Stimulated activated CD8-positive, alpha-beta memory T cell treated with anti-CD3 and anti-CD28 coated beads, Interleukin-12 subunit alpha, Interleukin-12 subunit beta, amount 100 ng/mL, for 24 hours (primary cell): ENCODE results near the gene ZNF444.
A peak's percentile ranks its signal among the peaks of the same experiment; 100 is the strongest.

Experiments used
- DNase-seq: peaks from one replicate; pipeline ENCODE4 v3.0.0-alpha.2; 2020; ENCODE audit errors: extremely low read depth

Gene ZNF444

DNA sequence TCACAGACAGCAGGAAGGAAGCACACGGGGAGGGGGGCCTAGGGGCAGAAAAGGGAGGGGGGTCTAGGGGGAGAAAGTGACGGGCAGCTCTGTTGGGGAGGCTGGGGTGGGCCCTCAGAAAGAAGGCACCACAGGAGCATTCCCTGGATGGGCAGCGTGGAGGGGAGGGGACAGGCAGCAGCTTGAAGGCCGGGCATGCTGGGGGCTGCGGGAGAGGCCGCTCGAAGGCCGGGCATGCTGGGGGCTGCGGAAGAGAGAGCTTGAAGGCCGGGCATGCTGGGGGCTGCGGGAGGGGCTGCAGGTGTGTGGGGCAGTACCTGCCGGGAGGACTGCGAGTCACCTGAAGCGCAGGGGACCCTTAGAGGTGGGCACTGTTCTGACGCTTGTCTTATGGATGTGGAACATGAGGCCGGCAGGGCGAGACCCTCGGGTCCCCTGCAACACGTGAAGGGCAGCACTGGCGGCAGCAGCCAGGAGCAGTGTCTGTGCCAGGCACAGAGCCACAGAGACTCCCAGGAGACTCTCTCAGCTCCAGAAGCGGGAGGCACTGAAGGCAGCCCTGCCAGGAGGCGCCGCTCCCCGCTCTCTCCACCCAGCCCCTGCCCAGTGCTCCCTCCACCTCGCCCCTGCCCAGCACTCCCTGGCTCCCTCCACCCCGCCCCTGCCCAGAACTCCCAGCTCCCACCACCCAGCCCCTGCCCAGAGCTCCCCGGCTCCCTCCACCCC lies 33.3 kb upstream of the ZNF444 start:
- DNase-seq = no peak

DNA sequence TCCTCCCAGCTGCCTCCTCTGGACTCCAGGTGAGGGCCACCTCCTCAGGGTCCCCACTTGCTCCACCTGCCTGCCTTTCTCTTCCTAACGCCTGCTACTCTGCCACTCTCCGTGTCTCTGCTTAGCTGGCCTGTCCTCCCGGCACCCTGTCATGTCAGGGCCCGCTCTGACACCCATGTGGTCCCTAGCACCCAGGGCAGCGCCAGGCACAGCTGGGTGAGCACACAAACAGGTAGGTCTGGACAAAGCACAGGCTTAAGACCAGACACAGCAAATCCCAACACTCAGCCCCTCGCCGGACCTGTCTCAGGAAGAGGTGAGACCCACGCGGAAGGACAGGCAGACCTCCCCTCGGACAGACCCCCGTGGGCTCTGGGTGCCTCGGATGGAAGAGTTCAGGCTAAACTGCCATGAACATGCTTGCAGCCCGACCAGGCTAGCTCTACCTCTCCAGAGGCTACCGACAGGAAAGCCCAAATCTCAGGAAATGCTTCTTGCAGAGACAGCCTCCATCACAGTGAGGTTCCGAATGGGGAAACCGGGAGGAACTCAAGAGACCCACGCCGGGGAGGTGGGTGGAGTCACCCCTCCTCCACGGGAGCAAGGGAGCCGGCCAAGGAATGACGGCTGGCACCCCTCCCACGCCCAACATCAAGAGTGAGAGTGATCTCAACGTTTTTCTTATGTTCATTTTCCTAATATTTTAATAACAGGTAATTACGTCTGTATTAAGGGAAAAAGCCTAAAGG lies 32.5 kb upstream of the ZNF444 start:
- DNase-seq = no peak

DNA sequence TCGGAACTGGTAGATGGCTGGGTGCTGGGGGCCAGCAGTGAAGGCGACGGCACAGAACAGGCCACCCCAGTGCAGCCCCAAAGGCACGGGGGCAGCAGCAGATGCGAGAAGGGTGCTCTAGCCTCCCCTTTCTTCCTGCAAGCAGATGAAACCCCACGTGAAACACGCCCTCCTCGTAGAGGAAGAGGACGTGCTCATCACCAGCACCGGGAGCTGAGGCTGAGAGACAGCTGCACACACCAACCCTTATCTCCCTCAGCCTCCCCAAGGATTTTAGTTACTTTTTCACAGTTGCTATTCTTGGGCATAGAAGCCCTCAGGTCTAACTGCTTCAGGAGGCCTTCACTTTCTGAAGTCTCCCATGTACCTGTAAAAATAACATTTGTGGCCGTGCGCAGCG lies 31.9 kb upstream of the ZNF444 start:
- DNase-seq = no peak

DNA sequence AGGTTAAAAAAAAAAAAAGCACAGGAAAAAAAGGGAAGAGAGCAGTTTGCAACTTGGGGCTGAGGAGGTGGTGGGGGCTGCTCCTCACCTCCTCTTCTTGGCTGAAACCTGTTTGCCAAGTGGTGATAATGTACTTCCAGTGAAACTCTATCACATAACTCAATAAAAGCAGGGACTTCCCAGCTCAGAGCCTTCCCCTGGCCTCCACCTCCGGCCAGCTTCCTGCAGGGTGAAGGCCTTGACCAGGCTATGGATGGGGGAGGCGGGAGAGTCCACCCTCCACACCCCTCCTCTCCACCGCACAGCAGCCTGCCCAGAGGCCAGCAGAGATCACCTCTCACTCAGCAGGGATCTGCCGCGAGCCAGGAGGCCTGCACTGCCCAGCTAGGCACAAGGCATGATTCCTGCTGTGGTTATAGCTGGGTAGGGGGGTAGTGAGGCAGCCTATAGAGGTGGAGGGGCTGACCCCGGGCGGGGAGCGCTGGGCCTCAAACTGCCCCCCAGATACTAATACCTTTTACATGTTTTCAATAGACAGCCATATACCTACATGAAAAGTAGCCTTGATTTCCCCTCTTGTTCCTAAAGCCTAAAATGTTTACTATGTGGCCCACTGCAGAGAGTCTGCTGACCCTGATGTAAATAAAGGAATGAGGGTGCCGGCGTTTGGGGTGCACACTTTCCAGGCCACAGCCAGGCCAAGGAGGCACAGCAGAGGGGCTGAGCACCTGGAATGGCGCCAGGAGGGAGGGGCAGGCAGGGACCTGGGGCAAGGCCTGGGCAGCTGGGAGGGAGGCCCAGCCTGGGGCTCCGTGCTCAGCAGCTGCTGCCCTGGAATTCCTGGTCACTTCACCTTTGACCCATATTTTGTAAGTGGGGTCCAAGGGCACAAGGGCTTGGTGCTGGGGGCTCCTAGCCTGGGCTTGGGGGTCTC lies 30.3 kb upstream of the ZNF444 start:
- DNase-seq = no peak

DNA sequence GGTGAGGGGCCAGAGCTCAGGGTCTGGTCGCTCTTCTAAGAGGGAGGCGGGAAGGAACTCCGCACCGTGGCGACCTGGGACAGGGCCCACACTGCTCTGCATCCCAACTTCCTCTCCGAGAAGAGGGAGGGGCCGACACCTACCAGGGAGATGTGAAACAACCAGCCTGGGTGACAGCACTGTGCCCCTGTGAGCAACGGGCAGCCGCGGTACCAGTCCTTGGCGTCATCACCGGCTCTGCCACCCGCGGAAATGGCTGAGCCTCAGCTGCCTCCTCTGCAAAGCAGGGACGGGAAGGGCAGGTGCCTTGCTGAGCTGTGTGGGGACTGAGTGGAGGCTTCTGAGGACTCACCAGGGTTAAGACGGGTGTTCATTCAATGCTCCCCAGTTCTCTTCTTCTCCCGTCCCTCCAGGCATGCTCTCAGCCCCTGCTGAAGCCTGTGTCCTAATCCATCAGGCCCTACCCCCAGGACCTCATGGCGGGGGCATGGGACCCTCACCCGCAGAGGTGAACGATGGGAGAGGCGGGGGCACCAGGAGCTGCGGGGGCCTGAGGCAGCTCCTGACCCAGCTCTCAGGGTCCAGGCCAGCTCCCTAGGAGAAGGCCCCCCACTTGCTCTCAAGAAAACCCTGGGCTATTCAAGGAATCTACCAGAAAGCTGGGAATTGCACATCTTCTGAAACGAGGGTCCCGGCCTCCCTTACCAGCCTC lies 29.3 kb upstream of the ZNF444 start:
- DNase-seq = no peak

DNA sequence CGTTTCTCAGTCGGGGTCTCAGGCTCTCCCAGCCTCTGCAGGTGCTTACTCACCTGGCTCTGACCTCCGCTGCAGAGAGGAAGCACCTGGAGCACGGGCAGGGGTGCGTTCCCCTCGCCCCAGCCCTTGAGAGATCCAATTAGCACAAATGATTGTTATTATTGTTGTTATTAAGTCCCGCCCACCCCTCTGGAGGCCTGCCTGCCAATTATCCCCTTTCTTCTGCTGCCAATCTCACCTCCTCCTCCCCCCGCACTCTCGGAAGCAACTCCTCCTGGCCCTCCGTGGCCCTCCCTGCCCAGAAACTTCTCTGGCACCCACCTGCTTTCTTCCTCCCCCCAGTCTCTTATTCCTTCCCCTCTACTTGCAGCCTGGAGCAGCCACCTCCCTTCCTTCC lies 28.8 kb upstream of the ZNF444 start:
- DNase-seq = no peak

DNA sequence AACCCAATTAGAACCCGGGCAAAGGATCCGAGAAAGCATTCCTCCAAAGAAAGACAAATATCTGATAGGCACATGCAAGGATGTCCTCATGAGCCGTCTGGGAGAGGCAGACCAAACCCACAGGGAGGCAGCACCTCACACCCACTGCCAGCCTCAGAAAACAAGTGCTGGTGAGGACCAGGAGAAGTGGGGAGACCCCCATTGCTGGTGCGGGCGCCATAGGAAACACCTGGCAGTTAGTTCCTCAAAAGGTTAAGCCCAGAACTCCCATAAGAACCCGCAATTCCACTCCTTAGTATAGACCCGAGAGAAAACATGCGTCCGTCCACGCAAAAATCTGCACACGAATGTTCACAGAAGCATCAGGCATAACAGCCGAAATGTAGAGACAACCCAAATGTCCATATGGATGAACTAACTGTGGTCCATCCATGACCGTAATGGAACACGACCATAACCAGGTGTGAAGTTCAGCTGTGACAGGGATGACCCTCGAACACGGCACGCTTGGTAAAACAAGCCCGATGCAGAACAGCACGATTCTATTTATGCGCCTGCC lies 27.9 kb upstream of the ZNF444 start:
- DNase-seq = no peak

DNA sequence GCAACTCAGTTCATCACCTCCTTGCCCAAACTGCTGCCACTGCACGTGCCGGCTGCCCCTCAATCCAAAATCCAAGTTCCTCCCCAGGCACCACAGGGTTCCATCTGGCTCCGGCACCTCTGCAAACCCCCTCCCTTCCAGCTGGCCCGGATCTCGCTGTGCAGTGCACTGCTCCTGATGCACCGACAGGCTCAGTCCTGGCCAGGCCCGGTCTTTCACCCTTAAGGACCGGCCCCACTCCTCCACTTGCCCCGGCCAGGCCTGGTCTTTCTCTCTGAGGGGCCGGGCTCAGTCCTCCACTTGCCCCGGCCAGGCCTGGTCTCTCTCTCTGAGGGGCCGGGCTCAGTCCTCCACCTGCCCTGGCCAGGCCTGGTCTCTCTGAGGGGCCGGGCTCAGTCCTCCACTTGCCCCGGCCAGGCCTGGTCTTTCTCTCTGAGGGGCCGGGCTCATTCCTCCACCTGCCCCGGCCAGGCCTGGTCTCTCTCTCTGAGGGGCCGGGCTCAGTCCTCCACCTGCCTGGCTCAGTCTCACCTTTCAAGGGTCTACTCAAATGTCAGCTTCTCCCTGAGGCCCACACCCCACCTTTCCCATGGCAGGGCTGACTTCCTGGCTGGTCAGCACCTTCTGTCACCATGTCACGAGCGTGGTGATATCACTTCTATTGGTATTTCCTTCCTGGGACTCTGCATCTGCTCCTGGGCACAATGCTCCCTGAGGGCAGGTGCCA lies 26.9 kb upstream of the ZNF444 start:
- no peak for DNase-seq

DNA sequence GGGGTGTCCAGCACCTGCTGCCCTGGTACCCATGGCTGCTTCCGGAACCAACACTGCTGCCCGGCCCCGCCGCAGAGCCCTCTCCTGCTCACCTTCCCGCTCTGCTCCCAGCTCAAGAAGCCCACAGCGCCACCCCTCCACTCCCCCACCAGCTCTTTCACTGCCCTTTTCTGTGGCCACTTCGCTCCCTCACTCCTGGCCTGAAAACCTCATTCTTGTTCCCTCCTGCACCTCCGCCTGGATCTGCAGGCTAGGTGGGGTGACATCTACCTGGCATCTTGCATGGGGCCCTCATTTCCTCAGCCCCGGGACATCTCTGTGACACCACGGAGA lies 26.3 kb upstream of the ZNF444 start:
- DNase-seq = no peak

DNA sequence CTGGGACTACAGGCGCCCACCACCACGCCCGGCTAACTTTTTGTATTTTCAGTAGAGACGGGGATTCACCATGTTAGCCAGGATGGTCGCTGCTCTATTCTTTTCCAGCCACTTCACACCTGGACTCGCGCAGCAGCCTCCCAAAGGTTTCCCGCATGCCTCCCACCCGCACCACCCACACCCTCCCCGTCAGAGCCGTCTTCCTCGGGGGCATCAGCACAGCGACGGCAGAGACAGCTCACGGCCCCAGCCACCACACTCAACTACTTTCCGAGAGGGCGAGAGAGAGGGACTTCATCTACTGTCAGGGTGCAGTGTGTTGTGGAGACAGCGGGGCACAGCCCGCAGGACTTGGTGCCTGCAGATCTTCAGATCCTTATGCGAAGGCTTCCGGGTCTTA lies 25.6 kb upstream of the ZNF444 start:
- no peak for DNase-seq

DNA sequence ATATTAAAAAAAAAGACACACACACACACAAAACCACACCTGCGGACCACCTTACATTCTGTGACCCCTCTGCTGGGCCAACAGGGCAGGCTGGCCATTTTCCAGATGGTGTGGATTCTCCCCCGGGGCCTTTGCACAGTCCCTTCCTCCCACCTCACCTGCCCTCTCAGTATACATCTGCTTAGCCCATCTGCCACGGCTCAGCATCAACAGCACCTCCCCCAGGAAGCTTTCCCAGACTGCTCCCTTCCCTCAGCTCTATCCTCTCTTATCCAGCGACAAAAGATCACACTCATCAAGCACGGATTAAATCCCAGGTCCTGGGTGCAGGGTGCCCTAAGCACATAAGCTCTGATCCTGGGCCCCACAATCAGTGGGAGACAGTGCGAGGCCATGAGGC lies 24.5 kb upstream of the ZNF444 start:
- no peak for DNase-seq

DNA sequence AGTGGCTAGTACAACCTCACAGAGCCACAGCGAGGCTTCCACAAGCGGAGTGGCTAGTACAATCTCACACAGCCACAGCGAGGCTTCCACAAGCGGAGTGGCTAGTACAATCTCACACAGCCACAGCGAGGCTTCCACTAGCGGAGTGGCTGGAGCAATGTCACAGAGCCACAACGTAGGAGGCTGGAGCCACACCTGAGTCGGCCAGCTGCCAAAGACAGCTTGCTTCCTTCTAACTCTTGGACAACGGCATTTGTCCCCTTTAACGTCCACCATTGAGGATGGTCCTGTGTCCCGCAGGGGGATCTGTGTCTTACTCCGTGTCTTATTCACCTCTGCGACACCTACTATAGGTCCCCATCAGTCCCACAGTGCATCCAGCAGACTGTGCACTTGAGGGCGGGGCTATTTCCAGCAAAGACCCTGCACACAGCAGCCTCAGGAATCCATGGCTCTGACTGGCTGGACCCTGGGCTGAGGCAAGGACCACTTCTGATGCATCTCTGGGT lies 23.7 kb upstream of the ZNF444 start:
- DNase-seq = no peak

DNA sequence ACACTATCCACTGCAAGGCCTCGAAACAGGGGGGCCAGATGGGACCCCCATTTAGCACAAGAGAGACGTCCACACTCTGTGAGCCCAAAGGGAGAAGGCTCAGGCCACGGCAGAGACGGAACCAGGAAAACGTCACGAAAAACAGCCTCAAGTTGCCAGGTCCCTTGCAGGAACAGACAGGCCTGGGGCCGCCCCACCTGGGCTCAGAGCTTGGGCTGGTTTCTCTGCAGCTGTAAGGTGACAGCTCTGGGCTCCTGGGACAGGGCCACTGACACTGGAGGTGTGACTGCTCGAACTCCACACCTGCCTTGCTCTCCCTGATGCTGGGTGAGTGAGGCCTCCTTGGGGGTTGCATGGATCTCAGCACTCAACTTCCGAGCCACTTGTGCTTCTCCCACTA lies 23.2 kb upstream of the ZNF444 start:
- no peak for DNase-seq

DNA sequence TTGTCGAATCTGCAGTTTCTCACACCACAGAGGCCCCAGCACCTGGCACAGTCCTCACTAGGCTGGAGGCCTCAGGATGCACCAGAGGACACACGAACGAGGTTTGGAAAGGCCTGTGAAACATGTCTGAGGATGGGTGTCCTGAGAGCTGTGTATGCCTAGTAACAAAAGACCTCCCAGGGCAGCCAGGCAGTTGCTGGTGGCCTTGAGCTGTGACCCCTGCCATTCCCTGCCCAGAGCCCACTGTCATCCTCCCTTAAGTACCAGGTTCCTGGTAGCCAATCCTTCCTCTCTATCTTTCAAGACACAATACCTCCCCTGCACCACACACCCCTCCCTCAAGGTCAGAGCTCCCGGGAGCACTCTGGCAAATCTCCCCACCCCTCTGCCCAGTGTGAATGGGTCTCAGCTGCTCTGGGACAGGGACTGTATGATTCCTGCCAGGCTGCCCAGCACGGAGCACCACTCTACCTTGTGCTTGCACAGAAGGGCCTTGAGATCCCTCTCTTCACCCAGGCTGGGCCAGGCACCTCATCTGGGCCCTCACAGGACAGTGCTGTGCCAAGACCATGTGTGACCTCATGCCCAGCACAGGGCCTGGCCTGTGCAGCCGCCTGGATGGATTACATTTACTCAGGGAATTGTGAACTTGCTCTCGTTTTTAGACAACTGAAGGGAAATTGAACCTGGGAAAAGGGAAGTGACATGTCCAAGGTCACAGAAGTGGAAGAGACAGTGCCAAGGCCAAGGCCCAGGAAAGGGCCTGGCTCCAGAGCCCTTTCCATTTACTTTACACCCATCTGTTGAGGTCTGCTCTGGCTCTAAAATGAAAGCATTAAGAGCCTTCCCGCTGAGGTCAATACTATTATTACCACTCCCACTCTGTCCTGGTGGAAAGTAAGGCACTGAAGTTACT lies 22.2 kb upstream of the ZNF444 start:
- DNase-seq = no peak

DNA sequence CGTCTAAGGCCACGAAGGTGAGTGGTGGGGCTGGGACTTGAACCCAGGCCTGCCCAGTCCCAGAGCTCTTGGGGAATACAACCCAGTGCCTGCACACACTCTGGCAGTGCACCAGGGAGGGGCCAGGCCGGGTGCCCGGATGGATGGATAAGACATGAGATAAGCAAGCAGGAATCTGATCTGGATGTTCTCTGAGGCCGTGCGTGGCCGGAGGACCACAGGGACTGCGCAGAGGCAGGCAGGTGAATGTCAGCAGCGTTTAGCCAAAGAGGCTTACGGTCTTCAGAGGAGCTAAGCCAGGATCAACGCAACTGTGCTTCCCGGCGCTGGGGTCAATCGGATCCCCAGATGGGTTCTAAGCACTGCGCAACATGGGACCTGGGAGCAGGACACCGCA lies 21.5 kb upstream of the ZNF444 start:
- no peak for DNase-seq

DNA sequence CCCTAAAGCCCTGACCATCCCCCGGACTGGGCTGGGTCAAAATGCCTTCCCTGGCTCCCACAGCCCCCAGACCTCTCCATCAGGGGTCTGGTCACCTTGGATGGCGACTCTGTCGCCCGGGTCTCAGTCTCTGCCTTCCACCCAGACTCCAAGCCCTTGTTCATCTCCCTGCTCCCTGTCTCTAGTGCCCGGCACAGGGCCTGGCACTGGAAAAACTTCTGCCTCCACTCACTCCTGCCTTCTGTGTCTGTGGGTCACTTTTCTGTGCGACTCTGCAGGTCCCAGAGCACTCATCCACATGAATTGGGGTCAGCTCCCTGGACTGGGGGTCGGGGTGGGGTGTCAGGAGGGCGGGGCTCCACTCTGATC lies 21.1 kb upstream of the ZNF444 start:
- no peak for DNase-seq

DNA sequence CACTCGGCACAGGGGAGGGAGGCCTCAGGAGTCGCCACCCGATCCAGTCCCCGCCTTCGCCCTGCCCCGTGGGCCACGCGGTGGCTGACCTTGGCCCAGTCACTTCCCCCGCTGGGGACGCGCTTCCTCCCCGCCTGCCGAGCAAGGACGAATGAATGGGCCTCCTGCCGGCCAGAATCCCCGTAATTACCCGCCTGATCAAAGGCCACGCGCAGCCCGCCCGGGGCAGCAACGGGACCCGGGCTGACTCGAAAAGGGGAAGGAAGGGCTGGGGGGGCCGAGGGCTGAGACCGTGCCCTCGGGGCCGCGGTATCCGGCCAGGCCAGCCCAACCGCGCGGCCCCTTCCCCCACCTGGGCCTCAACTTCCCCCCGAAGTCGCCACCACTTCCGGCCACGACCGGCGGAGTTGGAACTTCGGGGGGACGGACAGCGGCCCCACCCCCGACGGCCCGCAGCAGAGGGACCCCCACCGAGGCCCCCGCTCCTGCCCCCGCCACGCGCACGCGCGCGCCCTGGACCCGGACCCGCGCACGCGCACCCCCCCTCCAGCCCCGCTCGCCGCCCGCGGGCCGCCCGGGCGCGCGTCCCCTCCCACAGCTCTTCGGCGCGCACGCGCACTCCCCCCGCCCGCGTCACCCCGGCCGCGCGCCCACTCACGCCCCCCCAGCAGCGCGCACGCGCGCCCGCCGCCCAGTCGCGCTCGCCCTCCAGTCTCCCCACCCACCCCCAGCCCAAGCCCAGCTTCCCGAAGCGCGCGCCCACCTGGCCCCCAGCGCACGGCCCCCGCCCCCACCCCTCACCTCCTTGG lies 20.5 kb upstream of the ZNF444 start:
- peak; percentile 54 for DNase-seq

DNA sequence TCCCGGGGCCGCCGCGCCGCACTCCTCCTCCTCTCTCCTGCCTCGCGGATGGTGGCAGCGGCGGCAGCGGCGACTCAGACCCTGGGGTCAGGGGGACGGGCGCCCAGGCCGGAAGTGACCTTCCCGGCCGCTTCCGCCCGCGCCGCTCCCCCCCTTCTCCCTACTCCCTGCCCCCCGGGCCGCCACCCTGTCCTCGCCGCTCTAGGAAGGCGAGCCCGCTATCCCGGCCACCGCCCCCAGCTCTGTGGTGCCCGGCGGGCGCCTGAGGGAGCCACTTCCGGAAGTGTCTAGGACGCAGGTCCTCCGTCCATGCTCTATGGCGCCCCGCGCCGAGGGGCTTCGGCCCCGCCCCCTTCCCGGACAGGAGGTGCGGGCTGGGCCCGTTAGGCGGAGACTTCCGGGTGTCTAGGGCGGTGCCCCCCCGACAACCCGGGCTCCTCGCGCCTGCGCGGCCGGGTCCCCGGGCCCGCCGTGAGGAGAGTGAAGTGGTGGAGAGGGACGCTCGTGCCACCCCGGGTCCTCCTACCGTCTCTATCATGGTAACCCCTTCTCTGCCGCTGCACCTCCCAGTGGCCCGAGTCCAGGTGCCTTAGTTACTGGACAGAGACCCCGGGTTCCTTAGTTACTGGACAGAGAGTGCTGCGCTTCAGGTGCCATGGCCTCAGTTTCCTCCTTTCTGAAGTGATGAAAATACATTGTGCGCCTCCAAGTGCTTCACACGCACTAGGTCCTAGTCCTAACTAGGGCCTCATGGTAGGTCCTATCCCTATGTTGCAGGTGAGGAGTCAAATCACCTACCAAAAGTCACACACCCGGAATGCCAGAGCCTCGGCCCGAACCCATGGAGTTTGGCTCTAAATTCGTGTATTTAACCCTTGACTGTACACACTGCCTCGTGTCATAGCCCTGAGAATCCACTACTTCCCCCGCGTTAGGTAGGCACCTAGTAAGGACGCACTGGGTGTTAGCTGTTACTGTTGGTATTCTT lies 19.6 kb upstream of the ZNF444 start, which contains the start of gene ZNF787:
Gene ZNF787 (minus strand): TSS at position 116 of the 988 bp plus-strand sequence. CDS start 18,078 bp downstream, outside the sequence.
- peak; percentile 94 for DNase-seq
